GM12891 (cell line): Measurements from ENCODE around the gene ITGB2.

Experiments
- PAX5 ChIP-seq: IDR thresholded peaks from 2 replicates; pipeline ENCODE4 v1.6.1; 2011; ENCODE audit warnings: low read length, moderate library complexity, mild to moderate bottlenecking; ENCODE audit not compliant: insufficient read depth, severe bottlenecking
- POLR2A ChIP-seq: IDR thresholded peaks from 2 replicates; pipeline ENCODE4 v1.6.1; 2011; ENCODE audit warnings: low read depth, low read length, control low read depth
- POLR2AphosphoS5 ChIP-seq: IDR thresholded peaks from 2 replicates; pipeline ENCODE4 v1.6.1; 2011; ENCODE audit warnings: low read depth, low read length, control low read depth
- POU2F2 ChIP-seq: IDR thresholded peaks from 2 replicates; pipeline ENCODE4 v1.6.1; 2011; ENCODE audit warnings: low read depth, mild to moderate bottlenecking, control low read depth, low read length, moderate library complexity
- SPI1 ChIP-seq: IDR thresholded peaks from 2 replicates; pipeline ENCODE4 v1.6.1; 2011; ENCODE audit warnings: low read depth, low read length, control low read depth
- TAF1 ChIP-seq: IDR thresholded peaks from 2 replicates; pipeline ENCODE4 v1.6.1; 2011; ENCODE audit warnings: low read depth, low read length, control low read depth

GRCh38 chr21:44911068-44911383, 9.7 kb downstream of the ITGB2 start:
- TF ChIP-seq POLR2A (no peak), POLR2AphosphoS5 (no peak), TAF1 (no peak), PAX5 (no peak), POU2F2 (no peak), SPI1 (no peak)
